Activated T-cell treated with anti-CD3 and anti-CD28 coated beads, Interleukin-2, amount 50 U/mL, for 24 hours (primary cell): Measurements from ENCODE around the gene RBMS1.
A peak's percentile ranks its signal among the peaks of the same experiment; 100 is the strongest.

ENCODE experiments used
- DNase-seq: peaks from one replicate; pipeline ENCODE4 v3.0.0-alpha.2; 2020
- H3K27ac Mint-ChIP-seq: 2 replicates; pipeline ENCODE4 v1.8.0; 2020; ENCODE audit warnings: mild to moderate bottlenecking, mixed read lengths
- H3K27me3 Mint-ChIP-seq: 2 replicates; pipeline ENCODE4 v1.8.0; 2020; ENCODE audit warnings: mixed read lengths
- H3K36me3 Mint-ChIP-seq: 2 replicates; pipeline ENCODE4 v1.8.0; 2020; ENCODE audit warnings: low read depth, mixed read lengths
- H3K4me1 Mint-ChIP-seq: 2 replicates; pipeline ENCODE4 v1.8.0; 2020; ENCODE audit warnings: low read depth, mixed read lengths
- H3K4me3 Mint-ChIP-seq: 2 replicates; pipeline ENCODE4 v1.8.0; 2020; ENCODE audit warnings: mild to moderate bottlenecking, moderate library complexity, mixed read lengths
- H3K9me3 Mint-ChIP-seq: 2 replicates; pipeline ENCODE4 v1.8.0; 2020; ENCODE audit warnings: mixed read lengths

The RBMS1 gene

DNA sequence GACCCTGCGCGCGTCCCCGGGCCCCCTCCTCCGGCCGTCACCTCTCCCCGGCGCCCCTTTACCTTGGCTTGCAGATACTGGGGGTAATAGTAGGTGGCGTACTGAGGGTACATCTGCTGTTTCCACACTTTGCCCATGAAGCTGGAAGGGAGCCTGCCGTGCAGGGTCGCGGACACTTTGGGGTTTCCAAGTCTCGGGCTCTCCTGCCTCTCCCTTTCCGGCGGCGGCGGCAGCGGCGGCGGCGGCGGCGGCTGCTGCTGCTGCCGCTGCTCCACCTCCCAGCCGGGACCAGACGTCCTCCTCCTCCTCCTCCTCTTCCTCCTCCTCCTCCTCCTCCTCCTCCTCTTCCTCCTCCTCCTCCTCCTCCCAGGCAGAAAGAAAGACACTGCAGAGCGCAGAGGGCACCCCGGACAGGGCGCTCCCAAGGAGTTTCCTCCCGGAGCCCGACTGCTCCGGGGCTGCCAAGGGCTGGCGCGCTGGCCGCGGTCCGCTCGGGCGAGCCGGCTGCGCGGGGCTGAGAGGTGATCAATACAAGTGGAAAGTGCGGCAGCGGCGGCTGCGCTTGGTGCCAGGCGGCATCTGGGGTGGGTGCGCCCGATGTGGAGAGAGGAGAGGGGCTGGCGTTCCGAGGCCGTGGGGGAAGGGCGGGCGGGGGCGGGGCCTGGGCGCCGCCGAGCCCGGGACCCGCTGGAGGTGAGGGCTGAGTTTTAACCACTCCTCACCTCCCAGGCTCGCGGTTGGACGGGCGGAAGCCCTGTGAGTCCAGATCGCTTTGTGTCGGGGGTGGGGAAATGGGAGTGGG, at the start of gene RBMS1:
Gene RBMS1 (minus strand): TSS at position 581 of the 802 bp plus-strand sequence. CDS start 444 bp downstream, at position 137.
- Mint-ChIP-seq H3K9me3 (no peaks in the 10 kb centered on the region), H3K27me3 (no peaks in the 10 kb centered on the region), H3K36me3 (peaks cover 7% of the 10 kb centered on the region), H3K4me1 (peaks cover 57% of the 10 kb centered on the region), H3K4me3 (peak within 1 kb of the TSS; percentile 90), H3K27ac (peak within 1 kb of the TSS; percentile 93)
- peak; percentile 76 for DNase-seq

DNA sequence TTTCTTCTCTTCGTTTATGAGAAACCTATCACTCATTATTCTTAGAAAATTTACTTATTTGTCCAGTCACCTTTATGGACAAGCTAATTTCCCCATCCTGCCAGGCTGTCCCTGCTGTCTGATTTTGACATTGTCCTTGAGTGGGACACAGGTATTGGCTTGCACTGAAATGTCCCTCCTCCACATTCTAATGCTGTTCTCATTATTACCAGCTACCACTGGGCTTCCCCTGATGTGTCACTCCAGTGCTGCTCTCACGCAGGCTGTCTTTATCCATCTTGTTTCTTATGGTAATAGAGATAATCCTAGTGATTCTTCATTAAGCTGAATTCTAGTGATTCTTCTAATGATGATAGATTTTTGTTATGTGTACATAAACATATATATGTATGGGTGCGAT, 48.1 kb upstream of the RBMS1 start:
- Mint-ChIP-seq H3K36me3 (no peaks in the 10 kb centered on the region), H3K4me1 (peaks cover 4% of the 10 kb centered on the region), H3K27ac (no peak overlapping the region), H3K27me3 (no peaks in the 10 kb centered on the region), H3K9me3 (no peaks in the 10 kb centered on the region), H3K4me3 (no peak overlapping the region)
- DNase-seq = no peak

GRCh38 chr2:160538559-160539355, 45.1 kb upstream of the RBMS1 start:
- Mint-ChIP-seq H3K27me3 (no peaks in the 10 kb centered on the region), H3K9me3 (no peaks in the 10 kb centered on the region), H3K4me3 (no peak overlapping the region), H3K4me1 (peaks cover 4% of the 10 kb centered on the region), H3K27ac (no peak overlapping the region), H3K36me3 (no peaks in the 10 kb centered on the region)
- no peak for DNase-seq

- DNase-seq = no peak
- Mint-ChIP-seq H3K36me3 (no peaks in the 10 kb centered on the region), H3K4me1 (peaks cover 4% of the 10 kb centered on the region), H3K9me3 (no peaks in the 10 kb centered on the region), H3K4me3 (no peak overlapping the region), H3K27me3 (no peaks in the 10 kb centered on the region), H3K27ac (no peak overlapping the region)
Measured at GRCh38 chr2:160538115-160538514, 44.5 kb upstream of the RBMS1 start.

- Mint-ChIP-seq H3K27me3 (no peaks in the 10 kb centered on the region), H3K27ac (no peak overlapping the region), H3K4me3 (no peak overlapping the region), H3K4me1 (peaks cover 4% of the 10 kb centered on the region), H3K9me3 (no peaks in the 10 kb centered on the region), H3K36me3 (no peaks in the 10 kb centered on the region)
- DNase-seq = no peak
Measured at GRCh38 chr2:160534996-160535395, 41.4 kb upstream of the RBMS1 start.

DNA sequence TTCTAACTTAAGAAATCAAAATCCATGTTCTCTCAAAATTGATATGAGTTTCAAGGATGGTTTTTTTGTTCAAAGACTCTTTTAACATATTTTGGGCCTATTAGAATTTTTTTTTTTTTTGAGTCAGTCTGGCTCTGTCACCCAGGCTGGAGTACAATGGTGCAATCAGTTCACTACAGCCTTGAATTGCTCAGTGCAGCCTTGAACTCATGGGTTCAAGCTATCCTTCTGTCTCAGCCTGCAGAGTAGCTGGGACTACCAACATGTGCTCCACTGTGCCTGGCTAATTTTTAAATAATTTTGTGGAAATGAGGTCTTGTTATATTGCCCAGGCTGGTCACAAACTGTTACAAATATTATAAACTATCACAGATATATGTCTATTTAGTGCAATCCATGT, 40.6 kb upstream of the RBMS1 start:
- Mint-ChIP-seq H3K27ac (no peak overlapping the region), H3K4me1 (peaks cover 4% of the 10 kb centered on the region), H3K9me3 (no peaks in the 10 kb centered on the region), H3K36me3 (no peaks in the 10 kb centered on the region), H3K27me3 (no peaks in the 10 kb centered on the region), H3K4me3 (no peak overlapping the region)
- DNase-seq = no peak

DNA sequence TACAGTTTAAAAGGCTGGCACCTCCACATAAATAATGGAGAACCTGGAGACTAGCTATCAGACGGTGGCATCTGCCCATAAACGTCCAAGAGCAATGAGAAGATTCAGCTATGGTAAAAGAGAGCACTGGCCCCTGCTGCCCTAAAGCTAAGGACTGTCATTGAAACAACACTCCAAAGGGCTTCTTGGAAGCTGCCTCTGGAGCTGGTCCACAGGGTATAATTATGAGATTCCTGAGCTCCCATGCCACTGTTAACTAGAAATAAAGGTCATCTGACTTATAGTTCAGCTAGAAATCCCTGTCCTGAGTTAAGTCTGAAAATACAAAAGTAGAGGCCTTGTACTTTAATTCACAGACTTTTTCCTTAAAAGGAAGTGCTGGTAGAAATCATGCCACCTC, 39.9 kb upstream of the RBMS1 start:
- Mint-ChIP-seq H3K27me3 (no peaks in the 10 kb centered on the region), H3K27ac (no peak overlapping the region), H3K4me1 (peaks cover 4% of the 10 kb centered on the region), H3K36me3 (no peaks in the 10 kb centered on the region), H3K4me3 (no peak overlapping the region), H3K9me3 (no peaks in the 10 kb centered on the region)
- DNase-seq = no peak

DNA sequence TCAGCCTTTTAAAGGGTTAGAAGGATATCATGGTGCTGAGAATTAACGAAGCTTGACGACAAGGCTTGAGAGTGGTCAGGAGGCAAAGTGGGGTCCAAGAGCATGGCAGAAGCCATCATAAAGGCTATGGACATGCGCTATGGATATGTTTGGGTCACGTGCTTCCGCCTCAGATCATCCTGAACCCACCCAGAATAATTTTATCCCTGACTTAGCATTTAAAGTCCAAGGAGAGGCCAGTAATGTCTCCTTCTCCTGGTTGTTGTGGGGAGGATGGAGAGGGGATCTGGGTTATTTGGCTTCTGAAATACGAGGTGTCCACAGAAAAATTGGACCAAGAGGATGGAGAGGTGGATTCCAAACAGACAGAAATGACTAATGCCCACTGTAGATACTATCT, 38.8 kb upstream of the RBMS1 start:
- peaks cover 4% of the 10 kb centered on the region for H3K4me1 Mint-ChIP-seq
- DNase-seq = no peak
- H3K9me3 Mint-ChIP-seq = no peaks in the 10 kb centered on the region
- no peak overlapping the region for H3K4me3 Mint-ChIP-seq
- H3K27me3 Mint-ChIP-seq = no peaks in the 10 kb centered on the region
- H3K27ac Mint-ChIP-seq = no peak overlapping the region
- H3K36me3 Mint-ChIP-seq = no peaks in the 10 kb centered on the region

GRCh38 chr2:160522951-160523710, 29.5 kb upstream of the RBMS1 start:
- DNase-seq = no peak
- H3K36me3 Mint-ChIP-seq = no peaks in the 10 kb centered on the region
- H3K4me1 Mint-ChIP-seq = peaks cover 5% of the 10 kb centered on the region

DNA sequence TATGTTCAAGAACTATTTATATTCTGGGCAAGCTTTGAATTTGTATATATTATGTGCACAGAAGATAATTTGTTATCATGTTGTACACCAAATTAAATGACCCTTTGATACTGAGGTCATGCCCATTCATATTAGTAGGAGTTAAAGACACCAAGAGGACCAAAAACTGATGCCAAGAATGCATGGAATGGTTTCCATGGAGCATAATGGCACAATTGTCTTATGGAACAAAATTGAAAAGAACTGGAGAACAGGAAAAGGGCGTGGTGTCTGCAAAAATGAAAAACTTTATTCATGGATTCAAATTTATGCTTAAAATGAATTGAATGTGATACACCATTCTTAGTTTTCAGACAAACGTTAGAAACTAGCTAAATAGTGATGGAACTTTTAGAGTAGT, 24.1 kb upstream of the RBMS1 start:
- Mint-ChIP-seq H3K27ac (no peak overlapping the region), H3K36me3 (no peaks in the 10 kb centered on the region), H3K4me3 (no peak overlapping the region), H3K9me3 (no peaks in the 10 kb centered on the region), H3K4me1 (peaks cover 31% of the 10 kb centered on the region), H3K27me3 (no peaks in the 10 kb centered on the region)
- no peak for DNase-seq

More at GRCh38 chr2:160522951-160523710, 29.5 kb upstream of the RBMS1 start:
- H3K27ac Mint-ChIP-seq = no peak overlapping the region
- no peak overlapping the region for H3K4me3 Mint-ChIP-seq
- peaks cover 2% of the 10 kb centered on the region for H3K9me3 Mint-ChIP-seq
- no peaks in the 10 kb centered on the region for H3K27me3 Mint-ChIP-seq

- no peaks in the 10 kb centered on the region for H3K36me3 Mint-ChIP-seq
- no peaks in the 10 kb centered on the region for H3K9me3 Mint-ChIP-seq
- H3K4me1 Mint-ChIP-seq = peaks cover 38% of the 10 kb centered on the region
- peak overlapping the region; percentile 35 for H3K4me3 Mint-ChIP-seq
- no peaks in the 10 kb centered on the region for H3K27me3 Mint-ChIP-seq
- peak; percentile 48 for DNase-seq
- H3K27ac Mint-ChIP-seq = peak overlapping the region; percentile 89
Measured at GRCh38 chr2:160516547-160517365, 23.1 kb upstream of the RBMS1 start.

- Mint-ChIP-seq H3K36me3 (no peaks in the 10 kb centered on the region), H3K27ac (no peak overlapping the region), H3K4me3 (no peak overlapping the region), H3K4me1 (peaks cover 38% of the 10 kb centered on the region), H3K27me3 (no peaks in the 10 kb centered on the region), H3K9me3 (no peaks in the 10 kb centered on the region)
- no peak for DNase-seq
Measured at GRCh38 chr2:160515120-160515519, 21.5 kb upstream of the RBMS1 start.

DNA sequence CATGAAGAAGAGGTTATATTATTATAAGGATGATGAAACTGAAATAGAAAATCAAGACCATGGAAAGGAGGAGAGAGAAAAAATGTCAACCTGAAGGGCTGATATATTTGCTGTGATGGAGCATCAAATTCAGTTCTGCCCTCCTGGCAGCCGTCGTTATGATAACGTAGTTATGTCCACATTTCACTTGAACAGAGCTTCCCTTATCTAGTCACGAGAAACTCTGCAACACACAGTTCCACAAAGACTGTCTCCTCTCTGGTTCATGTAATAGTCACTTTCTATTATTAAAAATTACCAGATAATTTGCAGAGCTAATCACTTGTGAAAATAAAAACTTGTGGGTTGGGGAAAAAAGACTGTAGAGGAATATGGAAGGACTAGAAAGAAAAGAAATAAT, 19.5 kb upstream of the RBMS1 start:
- Mint-ChIP-seq H3K27me3 (no peaks in the 10 kb centered on the region), H3K9me3 (no peaks in the 10 kb centered on the region), H3K4me3 (no peak overlapping the region), H3K27ac (no peak overlapping the region), H3K36me3 (no peaks in the 10 kb centered on the region), H3K4me1 (peaks cover 38% of the 10 kb centered on the region)
- no peak for DNase-seq

GRCh38 chr2:160512491-160512890, 18.9 kb upstream of the RBMS1 start:
- no peaks in the 10 kb centered on the region for H3K27me3 Mint-ChIP-seq
- no peaks in the 10 kb centered on the region for H3K36me3 Mint-ChIP-seq
- H3K4me3 Mint-ChIP-seq = no peak overlapping the region
- no peak overlapping the region for H3K27ac Mint-ChIP-seq
- H3K4me1 Mint-ChIP-seq = peaks cover 36% of the 10 kb centered on the region
- no peaks in the 10 kb centered on the region for H3K9me3 Mint-ChIP-seq
- no peak for DNase-seq
